RWPE2 (cell line): Measurements from ENCODE around the gene ZDHHC1.

Experiments used
- ATAC-seq: fragments of 200-7000 bp; cut with Tn5 transposase; 3 replicates; pipeline ENCODE4 v1.9.1; 2021; ENCODE audit warnings: low read depth
- DNase-seq: peaks from one replicate; pipeline ENCODE4 v3.0.0-alpha.2; 2020; ENCODE audit warnings: low spot score
- H3K27ac ChIP-seq: fragments of 450-650 bp; 2 replicates; pipeline ENCODE4 v1.5.1; 2017; ENCODE audit warnings: mild to moderate bottlenecking; ENCODE audit not compliant: poor library complexity, severe bottlenecking
- H3K27me3 ChIP-seq: fragments of 250-450 bp; sonication (Bioruptor Pico); 2 replicates; pipeline ENCODE4 v1.5.1; 2021; ENCODE audit warnings: mild to moderate bottlenecking, moderate library complexity; ENCODE audit not compliant: insufficient read depth, poor library complexity, severe bottlenecking
- H3K36me3 ChIP-seq: fragments of 250-450 bp; sonication (Bioruptor Pico); 2 replicates; pipeline ENCODE4 v1.5.1; 2020; ENCODE audit warnings: low read depth, mild to moderate bottlenecking, moderate library complexity
- H3K4me1 ChIP-seq: fragments of 250-450 bp; sonication (Bioruptor Pico); 2 replicates; pipeline ENCODE4 v1.5.1; 2021; ENCODE audit warnings: mild to moderate bottlenecking, moderate library complexity; ENCODE audit not compliant: insufficient read depth, poor library complexity, severe bottlenecking
- H3K4me3 ChIP-seq: fragments of 250-450 bp; sonication (Bioruptor Pico); 2 replicates; pipeline ENCODE4 v1.5.1; 2021; ENCODE audit warnings: mild to moderate bottlenecking, moderate library complexity; ENCODE audit not compliant: severe bottlenecking
- H3K9me3 ChIP-seq: fragments of 250-450 bp; sonication (Bioruptor Pico); 2 replicates; pipeline ENCODE4 v1.5.1; 2021; ENCODE audit warnings: mild to moderate bottlenecking, moderate library complexity; ENCODE audit not compliant: severe bottlenecking
- CTCF ChIP-seq: fragments of 450-650 bp; IDR thresholded peaks from one replicate; pipeline ENCODE4 v1.5.1; 2017; ENCODE audit warnings: mild to moderate bottlenecking, moderate library complexity; ENCODE audit not compliant: poor library complexity, severe bottlenecking

Gene ZDHHC1

GRCh38 chr16:67409631-67410030 lies 6.6 kb downstream of the ZDHHC1 start:
- DNase-seq (no peak), ATAC-seq (no peak)
- Histone ChIP-seq H3K4me1 (peaks cover 24% of the 10 kb centered on the region), H3K27me3 (no peaks in the 10 kb centered on the region), H3K4me3 (no peak overlapping the region), H3K27ac (no peak overlapping the region), H3K9me3 (no peaks in the 10 kb centered on the region), H3K36me3 (no peaks in the 10 kb centered on the region)
- no peak for TF ChIP-seq CTCF

- no peak for TF ChIP-seq CTCF
- Histone ChIP-seq H3K9me3 (no peaks in the 10 kb centered on the region), H3K27ac (no peak overlapping the region), H3K36me3 (no peaks in the 10 kb centered on the region), H3K27me3 (no peaks in the 10 kb centered on the region), H3K4me1 (peaks cover 35% of the 10 kb centered on the region), H3K4me3 (no peak overlapping the region)
- DNase-seq (no peak), ATAC-seq (no peak)
Measured at GRCh38 chr16:67407788-67408452, 8.4 kb downstream of the ZDHHC1 start.

DNA sequence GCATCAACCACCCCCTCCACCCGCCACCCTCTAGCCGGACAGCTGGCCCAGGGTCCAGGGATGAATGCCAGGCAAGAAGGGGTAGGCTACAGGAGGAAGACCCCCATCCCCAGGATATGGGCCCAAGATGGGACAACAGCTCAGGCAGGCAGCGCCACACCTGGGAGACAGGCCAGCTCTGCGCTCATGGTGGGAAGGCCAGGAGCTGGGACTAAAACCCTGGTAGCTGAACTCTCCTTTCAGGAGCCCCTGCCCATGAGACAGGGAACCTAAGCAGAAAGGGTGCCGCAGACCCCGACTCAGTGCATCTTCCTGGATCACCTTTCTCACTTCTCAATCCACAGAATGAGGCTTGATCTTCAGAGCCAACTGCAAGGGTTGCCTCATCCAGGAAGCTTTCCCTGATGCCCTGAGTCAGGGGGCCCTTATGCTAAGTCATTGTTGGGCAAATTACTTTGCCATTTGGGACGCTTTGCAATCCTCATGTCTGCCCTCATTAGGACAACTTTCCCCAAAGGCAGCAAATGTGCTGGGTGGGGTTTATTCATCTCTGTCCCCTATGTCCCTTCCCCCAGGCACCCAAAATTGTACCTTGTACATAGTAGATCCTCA lies 9.0 kb downstream of the ZDHHC1 start:
- Histone ChIP-seq H3K27me3 (no peaks in the 10 kb centered on the region), H3K9me3 (no peaks in the 10 kb centered on the region), H3K27ac (peak overlapping the region; percentile 86), H3K36me3 (no peaks in the 10 kb centered on the region), H3K4me3 (no peak overlapping the region), H3K4me1 (peaks cover 35% of the 10 kb centered on the region)
- no peak for ATAC-seq
- no peak for TF ChIP-seq CTCF
- no peak for DNase-seq

DNA sequence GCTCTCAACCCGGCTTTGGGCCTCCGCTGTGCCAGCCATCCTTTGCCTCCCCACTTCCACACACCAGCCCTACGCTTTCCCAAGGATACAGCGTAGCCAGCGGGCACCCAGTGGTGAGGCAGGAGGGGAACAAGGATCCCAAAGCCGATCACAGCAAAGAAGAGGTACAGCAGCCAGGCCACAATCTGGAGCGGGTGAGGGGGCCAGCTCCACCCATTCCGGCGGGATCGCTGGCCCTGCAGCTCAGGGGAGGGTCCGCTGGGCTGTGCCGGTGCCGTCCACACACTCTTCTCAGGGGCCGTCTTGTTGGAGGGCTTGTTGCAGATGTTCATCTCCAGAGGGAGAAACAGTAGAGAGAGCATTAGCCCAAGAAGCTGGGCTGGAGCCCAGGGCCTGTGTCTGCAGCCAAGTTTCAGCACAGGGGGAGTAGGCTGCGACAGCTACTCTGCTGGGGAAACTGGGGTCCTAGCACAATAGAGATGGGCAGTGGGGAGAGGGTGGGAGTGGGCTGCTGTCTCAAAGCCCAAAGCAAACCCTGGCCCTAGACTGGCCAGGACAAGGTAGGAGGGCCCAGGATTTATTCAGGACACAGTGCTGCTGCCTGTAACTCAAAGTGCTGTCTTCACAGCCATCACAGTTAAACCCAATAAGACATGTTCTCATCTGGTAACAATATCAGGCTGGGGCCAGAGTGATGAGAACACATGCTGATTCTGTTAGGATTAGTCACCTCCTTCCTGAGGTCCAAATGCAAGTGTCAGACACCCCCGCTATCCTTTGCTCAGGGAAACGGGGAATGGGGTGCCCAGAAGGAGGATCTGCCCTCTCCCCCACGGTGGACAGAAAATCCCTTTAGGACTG lies 9.9 kb downstream of the ZDHHC1 start:
- peaks cover 35% of the 10 kb centered on the region for H3K4me1 ChIP-seq
- H3K9me3 ChIP-seq: no peaks in the 10 kb centered on the region
- no peak overlapping the region for H3K4me3 ChIP-seq
- ATAC-seq (peak; percentile 50), DNase-seq (no peak)
- TF ChIP-seq CTCF: no peak
- H3K27ac ChIP-seq: peak overlapping the region; percentile 86
- no peaks in the 10 kb centered on the region for H3K27me3 ChIP-seq
- no peaks in the 10 kb centered on the region for H3K36me3 ChIP-seq
